Mononuclear cell (primary cell): ENCODE data around the gene ASL. TPM values are rescaled to one million over a fixed set of nuclear protein-coding genes. Genes with fewer than 3 reads are reported as not detected.
"Not testable (repeated sequence)": the region's sequence is repeated elsewhere in the genome, so short reads cannot be mapped to it uniquely, and the experiment has no call there.

ENCODE experiments used
- H3K27me3 ChIP-seq: 2 replicates; pipeline ENCODE4 v1.6.0; 2011; ENCODE audit warnings: low read length, control low read depth; ENCODE audit not compliant: insufficient read depth
- H3K4me1 ChIP-seq: 2 replicates; pipeline ENCODE4 v1.5.1; 2011; ENCODE audit warnings: mild to moderate bottlenecking, low read length, control low read depth; ENCODE audit not compliant: insufficient read depth
- H3K4me3 ChIP-seq: 2 replicates; pipeline ENCODE4 v1.5.1; 2011; ENCODE audit warnings: mild to moderate bottlenecking, low read length, moderate library complexity
- H3K9me3 ChIP-seq: 2 replicates; pipeline ENCODE4 v1.5.1; 2011; ENCODE audit warnings: low read depth, mild to moderate bottlenecking, control low read depth, low read length
- total RNA-seq: library from RNA; depleted of rRNA; stranded (reverse); fragments of >200 nt; gene quantifications from one replicate; pipeline ENCODE4 v1.2.3, GENCODE V29; 2012

Gene ASL
- 9.8 TPM for total RNA-seq

DNA sequence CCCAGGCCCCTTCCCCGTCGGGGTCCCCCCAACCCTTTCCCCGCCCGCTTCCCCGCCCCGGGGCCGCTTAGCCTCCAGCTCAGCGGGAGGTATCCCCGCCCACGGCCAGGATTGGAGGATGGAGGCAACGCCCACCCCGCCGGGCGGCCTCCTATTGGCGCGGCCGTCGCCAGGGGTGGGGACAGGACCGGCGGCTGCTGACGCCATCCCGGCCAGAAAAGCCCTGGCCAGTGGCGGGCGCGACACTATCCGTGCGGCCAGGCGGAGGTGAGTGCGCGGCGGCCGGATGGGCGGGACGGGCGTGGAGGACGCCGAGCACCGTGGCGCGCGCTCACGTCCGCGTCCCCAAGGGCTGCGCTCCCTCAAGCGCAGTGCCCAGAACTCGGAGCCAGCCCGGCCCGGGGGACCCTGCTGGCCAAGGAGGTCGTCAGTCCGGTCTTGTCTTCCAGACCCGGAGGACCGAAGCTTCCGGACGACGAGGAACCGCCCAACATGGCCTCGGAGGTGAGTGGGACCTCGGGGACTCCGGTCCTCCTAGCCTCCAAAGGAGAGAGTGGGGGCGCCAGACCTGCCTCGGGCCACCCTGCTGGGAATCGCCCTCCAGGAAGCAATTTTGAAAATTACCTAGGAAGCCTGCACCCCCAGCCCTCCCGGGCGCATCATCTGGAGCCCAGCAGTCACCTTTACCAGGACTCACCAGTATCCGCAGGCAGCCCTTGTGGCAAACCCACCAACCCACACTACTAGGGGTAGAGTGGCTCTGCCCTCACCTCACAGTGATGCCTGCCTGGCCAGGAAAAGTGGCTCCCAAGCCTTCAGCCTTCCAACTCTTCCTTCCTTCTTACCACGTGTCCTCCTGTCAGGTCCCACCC, at the start of gene ASL:
Gene ASL (plus strand): TSS at position 230 of the 872 bp plus-strand sequence. CDS start 263 bp downstream, at position 493.
- Histone ChIP-seq H3K4me3 (peak within 1 kb of the TSS; percentile 76), H3K27me3 (no peaks in the 10 kb centered on the region), H3K9me3 (no peaks in the 10 kb centered on the region), H3K4me1 (peaks cover 13% of the 10 kb centered on the region)

DNA sequence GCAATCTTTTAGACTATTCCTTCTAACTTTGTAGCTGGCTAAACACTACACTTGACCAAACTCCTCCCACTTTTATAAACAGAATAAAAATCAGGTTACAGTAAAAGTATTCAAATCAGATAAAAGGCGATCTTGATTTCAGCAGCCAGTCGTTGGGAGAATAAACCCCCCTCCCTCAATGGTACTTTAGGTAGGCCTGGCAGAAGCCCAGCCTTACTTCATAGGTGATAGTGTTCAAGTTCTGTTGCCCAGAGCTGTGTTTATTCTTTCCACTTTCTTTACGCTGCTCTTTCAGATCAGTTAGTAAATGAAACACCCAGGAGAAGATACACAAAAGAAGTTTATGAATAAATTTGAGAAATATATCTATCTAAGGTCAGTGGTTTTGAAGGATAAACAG, 47.3 kb upstream of the ASL start:
- H3K4me3 ChIP-seq: not testable (repeated sequence)

DNA sequence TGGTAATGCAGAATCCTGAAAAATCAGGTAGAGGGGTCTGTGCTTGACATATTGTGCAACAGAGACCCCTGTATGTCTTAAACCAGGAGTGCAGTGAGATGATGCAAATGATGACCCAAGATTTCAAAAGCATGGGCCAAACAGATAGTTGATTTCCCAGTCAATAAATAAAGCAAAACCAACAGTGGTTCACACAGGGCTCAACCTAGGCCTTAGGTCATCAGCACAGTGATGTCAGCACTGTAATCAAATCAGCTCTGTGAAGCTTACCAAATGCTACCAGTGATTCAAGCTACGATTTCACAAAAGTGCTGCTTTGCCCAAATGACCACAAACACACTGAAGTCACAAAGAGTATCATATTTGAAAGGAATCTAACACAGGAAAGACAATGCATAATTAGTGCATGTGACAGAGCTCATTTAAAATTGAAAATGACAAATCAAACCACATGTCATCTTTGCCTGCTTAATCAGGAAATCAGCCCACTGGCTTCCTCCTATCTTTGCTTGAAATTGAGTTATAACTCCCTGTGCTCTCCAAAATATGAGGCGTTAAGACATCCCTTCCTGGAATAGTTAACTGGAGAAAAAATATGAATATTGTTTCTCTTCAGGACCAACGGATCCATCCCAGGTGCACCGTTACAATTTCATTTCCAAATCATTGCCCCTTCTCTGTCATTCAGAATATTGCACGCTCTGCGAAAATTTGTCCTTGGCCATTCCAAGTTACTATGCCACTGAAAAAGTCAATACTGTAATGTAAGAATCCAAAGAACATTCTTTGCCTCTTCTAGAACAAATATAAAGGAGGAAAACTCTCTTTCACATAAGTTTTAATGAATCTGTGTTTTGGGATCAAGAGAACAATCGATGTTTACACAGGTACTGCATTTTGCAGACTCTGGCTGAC, 41.9 kb upstream of the ASL start:
- Histone ChIP-seq H3K27me3 (no peaks in the 10 kb centered on the region), H3K4me3 (no peak overlapping the region), H3K9me3 (no peaks in the 10 kb centered on the region)

More for the DNA sequence above, 47.3 kb upstream of the ASL start:
- H3K27me3 ChIP-seq, H3K4me1 ChIP-seq, H3K9me3 ChIP-seq: not testable (repeated sequence)

DNA sequence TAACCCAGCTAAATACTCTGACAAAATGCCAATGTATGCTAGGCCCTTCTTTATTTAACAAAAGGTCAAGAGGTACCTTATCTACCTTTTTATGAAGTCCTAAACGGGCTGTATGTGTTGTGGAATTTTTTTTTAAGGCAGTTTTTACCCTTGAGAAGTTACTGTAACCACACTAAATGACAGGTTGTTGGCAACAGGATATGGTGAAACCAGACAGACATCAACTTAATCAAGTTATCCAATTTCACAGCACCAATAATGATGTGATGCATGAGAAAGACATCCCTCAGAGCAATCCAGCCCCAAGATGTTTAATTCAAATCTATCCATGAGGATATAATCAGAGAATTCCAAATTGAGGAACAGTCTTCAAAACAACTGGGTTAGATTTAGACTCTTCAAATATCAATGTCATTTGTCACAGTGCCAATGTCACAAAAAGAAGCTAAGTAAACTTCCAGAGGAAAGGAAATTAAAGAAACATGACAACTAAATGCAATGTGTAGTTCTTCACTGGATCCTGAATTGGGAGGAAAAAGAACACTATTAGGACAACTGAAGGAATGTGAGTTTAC, 41.1 kb upstream of the ASL start:
- H3K4me3 ChIP-seq, H3K4me1 ChIP-seq, H3K27me3 ChIP-seq, H3K9me3 ChIP-seq: not testable (repeated sequence)

More for the DNA sequence above, 41.9 kb upstream of the ASL start:
- no peaks in the 10 kb centered on the region for H3K4me1 ChIP-seq

DNA sequence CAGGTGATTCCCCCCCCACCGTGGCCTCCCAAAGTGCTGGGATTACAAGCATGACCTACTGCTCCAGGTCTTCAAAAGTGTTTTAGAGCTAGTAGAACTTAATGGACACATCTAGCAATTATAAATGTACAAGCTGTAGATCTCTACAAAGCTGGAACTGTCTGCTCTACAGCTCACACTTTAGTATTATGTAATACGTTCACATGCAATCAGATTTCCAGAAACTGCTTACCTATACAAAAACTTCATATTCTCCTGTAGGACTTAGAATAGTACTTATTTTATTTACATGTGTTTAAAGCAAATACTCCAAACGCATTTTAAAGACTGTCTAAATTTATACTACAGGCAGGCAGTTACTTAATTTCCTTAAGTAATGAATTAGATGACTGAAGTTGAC, 39.2 kb upstream of the ASL start:
- no peaks in the 10 kb centered on the region for H3K9me3 ChIP-seq
- no peaks in the 10 kb centered on the region for H3K4me1 ChIP-seq
- H3K27me3 ChIP-seq: no peaks in the 10 kb centered on the region
- H3K4me3 ChIP-seq: no peak overlapping the region

DNA sequence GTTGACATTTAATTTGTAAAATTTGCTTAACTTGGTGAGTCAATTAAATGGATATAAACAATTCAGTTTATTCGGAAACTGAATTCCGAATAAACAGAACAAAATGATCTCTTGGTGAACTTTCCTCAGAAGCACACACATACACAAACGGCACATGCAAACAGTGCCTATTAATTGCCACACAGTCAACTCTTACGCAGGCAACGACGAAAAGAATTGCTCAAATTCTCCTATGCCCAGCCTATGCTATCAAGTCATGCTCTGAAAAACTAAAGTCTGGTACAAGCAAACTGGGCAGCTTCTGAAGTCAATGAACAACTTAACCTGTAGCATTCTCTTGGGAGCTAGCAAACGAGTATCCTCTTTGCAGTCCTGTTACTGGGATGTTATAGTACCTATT, 38.8 kb upstream of the ASL start:
- Histone ChIP-seq H3K27me3 (no peaks in the 10 kb centered on the region), H3K4me1 (no peaks in the 10 kb centered on the region), H3K4me3 (no peak overlapping the region), H3K9me3 (no peaks in the 10 kb centered on the region)

DNA sequence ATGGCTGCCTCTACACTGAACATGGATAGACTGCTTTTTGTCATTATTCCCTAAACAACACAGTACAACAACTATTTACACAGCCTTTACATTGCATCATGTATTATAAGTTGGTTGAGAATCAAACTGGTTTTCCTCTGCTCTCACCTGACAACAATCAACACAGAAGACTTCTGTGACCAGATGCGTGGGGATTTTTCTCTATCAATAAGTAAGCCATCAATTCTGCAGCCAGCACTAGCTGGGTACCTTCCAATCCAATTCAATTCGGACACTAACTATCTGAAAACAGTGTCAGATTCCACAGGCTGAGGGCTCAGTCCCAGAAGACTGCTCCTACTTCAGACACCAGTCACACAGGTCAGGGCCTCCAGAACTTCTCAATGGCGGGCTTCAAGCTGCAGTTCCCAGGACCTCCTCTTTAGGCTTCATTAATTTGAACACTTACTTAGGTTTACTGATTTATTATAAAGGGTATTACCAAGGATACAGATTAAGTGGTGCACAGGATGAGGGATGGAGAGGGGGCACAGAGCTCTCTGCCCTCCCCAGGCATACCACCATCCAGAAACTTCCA, 36.4 kb upstream of the ASL start:
- Histone ChIP-seq H3K4me3 (no peak overlapping the region), H3K9me3 (no peaks in the 10 kb centered on the region), H3K27me3 (peaks cover 4% of the 10 kb centered on the region), H3K4me1 (peaks cover 7% of the 10 kb centered on the region)

DNA sequence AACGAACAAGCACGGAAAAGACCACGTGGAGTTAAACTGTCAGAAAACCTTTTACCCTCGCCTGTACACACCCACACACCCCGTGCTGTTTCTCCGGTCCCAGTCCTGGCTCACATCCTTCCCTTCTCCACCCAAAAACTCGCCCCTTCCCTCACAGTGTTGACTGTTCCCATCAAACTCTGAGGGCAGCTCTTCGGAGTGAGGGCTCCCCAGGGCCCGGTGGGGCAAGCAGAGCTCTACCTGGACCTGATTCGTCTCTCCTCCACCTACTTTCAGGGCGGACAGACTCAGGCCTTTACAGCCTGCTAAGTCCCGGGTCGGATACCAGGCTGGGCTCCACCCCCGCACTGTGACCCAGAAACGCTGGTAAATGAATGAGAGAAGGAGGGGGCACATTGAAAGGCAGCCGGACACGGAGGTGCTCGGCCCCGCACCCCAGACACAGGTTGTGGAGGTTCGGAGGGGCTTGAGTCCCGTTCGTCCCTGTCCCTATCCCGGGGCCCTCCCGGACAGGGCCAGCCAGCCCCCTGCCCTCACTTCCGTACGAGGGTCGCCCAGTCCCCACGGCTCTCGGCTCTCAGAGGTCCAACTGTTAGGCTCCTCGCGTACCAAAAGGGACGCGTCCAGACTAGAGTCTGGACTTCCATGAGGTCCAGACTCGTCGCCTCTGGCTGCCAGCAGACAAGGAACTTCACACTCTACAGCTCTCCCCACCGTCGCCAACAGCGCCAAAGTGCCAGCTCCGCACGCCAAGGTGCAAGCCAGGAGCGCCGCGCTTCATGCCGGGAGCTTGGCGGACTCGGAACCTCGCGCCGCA, 31.7 kb upstream of the ASL start:
- Histone ChIP-seq H3K4me3 (peak overlapping the region; percentile 19), H3K4me1 (peaks cover 7% of the 10 kb centered on the region), H3K9me3 (no peaks in the 10 kb centered on the region), H3K27me3 (peaks cover 4% of the 10 kb centered on the region)

DNA sequence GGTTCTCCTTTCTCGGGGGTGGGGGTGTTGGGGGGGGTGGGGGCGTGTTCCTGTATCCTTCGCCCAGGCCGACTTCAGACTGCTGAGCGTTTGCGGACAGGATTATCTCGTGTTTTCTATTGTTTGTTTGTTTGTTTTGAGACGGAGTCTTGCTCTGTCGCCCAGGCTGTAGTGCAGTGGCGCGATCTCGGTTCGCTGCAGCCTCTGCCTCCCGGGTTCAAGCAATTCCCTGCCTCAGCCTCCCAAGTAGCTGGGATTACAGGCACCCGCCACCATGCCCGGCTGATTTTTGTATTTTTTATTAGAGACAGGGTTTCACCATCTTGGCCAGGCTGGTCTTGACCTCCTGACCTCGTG, 31.1 kb upstream of the ASL start:
- H3K27me3 ChIP-seq, H3K4me3 ChIP-seq, H3K9me3 ChIP-seq, H3K4me1 ChIP-seq: not testable (repeated sequence)

DNA sequence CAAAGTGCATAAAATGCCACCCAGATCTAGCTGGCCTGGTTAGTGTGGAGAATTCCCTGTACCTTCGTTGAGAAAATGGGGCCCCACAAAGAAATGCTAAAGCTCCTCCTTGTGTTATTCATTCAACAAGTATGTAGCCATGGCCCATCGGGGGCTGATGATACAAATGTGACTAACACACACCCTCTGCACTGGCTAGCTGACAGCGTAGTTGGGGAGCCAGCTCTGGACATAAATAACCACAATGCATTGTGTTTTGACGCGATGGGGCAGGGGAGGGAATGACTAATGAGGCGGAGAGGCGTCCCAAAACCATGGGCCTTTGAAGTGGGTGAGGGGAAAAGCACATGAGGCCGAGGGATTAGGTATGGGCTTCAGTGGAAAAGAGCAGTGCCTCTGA, 28.2 kb upstream of the ASL start:
- Histone ChIP-seq H3K9me3 (no peaks in the 10 kb centered on the region), H3K4me1 (peaks cover 7% of the 10 kb centered on the region), H3K27me3 (peaks cover 4% of the 10 kb centered on the region), H3K4me3 (no peak overlapping the region)

DNA sequence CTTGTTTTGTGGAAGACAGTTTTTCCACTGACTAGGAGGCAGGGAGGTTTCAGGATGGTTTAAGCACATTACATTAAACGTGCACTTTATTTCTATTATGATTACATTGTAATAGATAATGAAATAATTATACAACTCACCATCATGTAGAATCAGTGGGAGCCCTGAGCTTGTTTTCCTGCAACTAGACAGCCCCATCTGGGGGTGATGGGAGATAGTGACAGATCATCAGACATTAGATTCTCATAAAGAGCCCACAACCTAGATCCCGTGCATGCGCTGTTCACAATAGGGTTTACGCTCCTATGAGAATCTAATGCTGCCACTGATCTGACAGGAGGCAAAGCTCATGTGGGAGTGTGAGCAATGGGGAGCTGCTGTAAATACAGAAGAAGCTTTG, 25.7 kb upstream of the ASL start:
- H3K9me3 ChIP-seq, H3K27me3 ChIP-seq, H3K4me3 ChIP-seq, H3K4me1 ChIP-seq: not testable (repeated sequence)

DNA sequence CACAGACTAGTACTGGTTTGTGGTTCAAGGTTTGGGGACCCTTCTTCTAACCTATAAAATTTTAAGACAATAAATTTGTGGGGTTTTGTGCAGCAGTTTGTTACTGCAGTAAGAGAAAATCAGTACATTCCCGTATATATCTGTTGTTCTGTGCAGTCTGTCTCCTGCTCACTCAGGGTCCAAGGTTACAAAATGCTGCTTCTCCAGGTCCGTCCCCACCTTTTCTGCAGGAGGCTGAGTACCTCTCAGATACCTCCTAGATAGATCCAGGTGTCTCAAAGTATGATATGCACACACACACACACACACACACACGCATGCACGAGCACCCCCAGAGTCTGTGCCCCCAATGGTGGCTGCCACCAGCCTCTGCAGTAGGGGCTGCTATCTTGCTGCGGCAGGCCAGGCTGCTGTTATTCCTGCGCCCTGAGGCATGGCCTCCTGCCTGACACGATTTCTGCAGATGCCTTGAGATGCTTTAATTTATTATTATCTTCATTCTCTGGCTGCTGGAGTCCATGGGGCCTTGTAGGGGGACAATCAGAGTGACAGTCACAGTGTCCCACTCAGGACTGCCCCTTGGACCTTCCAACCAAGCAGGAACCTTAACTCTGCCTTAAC, 25.2 kb upstream of the ASL start:
- no peaks in the 10 kb centered on the region for H3K9me3 ChIP-seq
- no peaks in the 10 kb centered on the region for H3K4me1 ChIP-seq
- H3K27me3 ChIP-seq: no peaks in the 10 kb centered on the region

DNA sequence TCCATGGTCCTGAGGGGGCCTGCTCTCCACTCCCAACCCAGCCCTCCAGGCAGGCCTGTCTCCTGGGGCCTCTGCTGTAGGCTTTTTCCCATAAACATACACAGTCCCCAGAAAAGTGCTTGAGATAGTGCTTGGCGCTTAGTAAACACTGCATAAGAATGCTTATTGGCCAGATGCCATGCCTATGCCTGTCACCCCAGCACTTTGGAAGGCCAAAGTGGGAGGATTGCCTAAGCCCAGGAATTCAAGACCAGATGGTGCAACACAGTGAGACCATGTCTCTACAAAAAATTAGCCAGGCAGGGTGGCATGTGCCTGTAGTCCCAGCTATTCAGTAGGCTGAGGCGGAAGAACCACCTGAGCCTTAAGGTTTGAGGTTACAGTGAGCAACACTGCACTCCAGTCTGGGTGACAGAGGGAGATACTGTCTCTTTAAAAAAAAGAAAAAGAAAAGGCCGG, 24.6 kb upstream of the ASL start:
- no peaks in the 10 kb centered on the region for H3K4me1 ChIP-seq

More for the DNA sequence above, 25.2 kb upstream of the ASL start:
- H3K4me3 ChIP-seq: no peak overlapping the region

DNA sequence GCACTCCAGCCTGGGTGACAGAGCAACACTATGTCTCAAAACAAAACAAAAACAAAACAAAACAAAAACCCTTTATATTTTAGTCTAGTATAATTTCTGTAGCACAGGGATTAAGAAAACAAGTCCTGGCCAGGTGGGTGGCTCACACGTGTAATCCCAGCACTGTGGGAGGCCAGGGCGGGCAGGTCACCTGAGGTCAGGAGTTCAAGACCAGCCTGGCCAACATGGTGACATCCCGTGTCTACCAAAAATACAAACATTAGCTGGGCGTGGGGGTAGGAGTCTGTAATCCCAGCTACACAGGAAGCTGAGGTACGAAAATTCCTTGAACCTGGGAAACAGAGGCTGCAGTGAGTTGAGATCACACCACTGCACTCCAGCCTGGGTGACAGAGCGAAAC, 23.2 kb upstream of the ASL start:
- Histone ChIP-seq H3K9me3 (no peaks in the 10 kb centered on the region), H3K4me1 (no peaks in the 10 kb centered on the region), H3K27me3 (no peaks in the 10 kb centered on the region), H3K4me3 (no peak overlapping the region)

More for the DNA sequence above, 24.6 kb upstream of the ASL start:
- no peaks in the 10 kb centered on the region for H3K27me3 ChIP-seq
- no peaks in the 10 kb centered on the region for H3K9me3 ChIP-seq
- no peak overlapping the region for H3K4me3 ChIP-seq
